HEK293 (cell line): ENCODE data around the gene OPA3.

ENCODE experiments used
- BCL11A ChIP-seq: fragments of 450-650 bp; formaldehyde crosslinking; IDR thresholded peaks from 2 replicates; pipeline ENCODE4 v1.5.1; 2016; ENCODE audit warnings: low read depth, missing biosample characterization, missing genetic modification characterization
- CTCF ChIP-seq: fragments of 450-650 bp; formaldehyde crosslinking; IDR thresholded peaks from 2 replicates; pipeline ENCODE4 v1.5.1; 2016; ENCODE audit warnings: missing biosample characterization, missing genetic modification characterization
- GLI2 ChIP-seq: fragments of 450-650 bp; formaldehyde crosslinking; IDR thresholded peaks from 2 replicates; pipeline ENCODE4; 2017; ENCODE audit warnings: missing biosample characterization, missing genetic modification characterization, low read depth, borderline replicate concordance
- OSR2 ChIP-seq: fragments of 450-650 bp; formaldehyde crosslinking; IDR thresholded peaks from 2 replicates; pipeline ENCODE4 v1.5.1; 2016; ENCODE audit warnings: missing biosample characterization, missing genetic modification characterization
- PATZ1 ChIP-seq: fragments of 450-650 bp; formaldehyde crosslinking; IDR thresholded peaks from 2 replicates; pipeline ENCODE4 v1.5.1; 2016; ENCODE audit warnings: missing biosample characterization, missing genetic modification characterization
- SALL2 ChIP-seq: fragments of 450-650 bp; formaldehyde crosslinking; IDR thresholded peaks from 2 replicates; pipeline ENCODE4 v1.5.0; 2017; ENCODE audit warnings: missing biosample characterization, mild to moderate bottlenecking, missing genetic modification characterization, borderline replicate concordance
- SCRT1 ChIP-seq: fragments of 450-650 bp; formaldehyde crosslinking; IDR thresholded peaks from 2 replicates; pipeline ENCODE4 v1.5.1; 2016; ENCODE audit warnings: missing biosample characterization, missing genetic modification characterization, borderline replicate concordance
- SCRT2 ChIP-seq: fragments of 450-650 bp; formaldehyde crosslinking; IDR thresholded peaks from 2 replicates; pipeline ENCODE4 v1.5.1; 2016; ENCODE audit warnings: missing biosample characterization, missing genetic modification characterization
- SP2 ChIP-seq: fragments of 450-650 bp; formaldehyde crosslinking; IDR thresholded peaks from 2 replicates; pipeline ENCODE4 v1.5.1; 2016; ENCODE audit warnings: missing biosample characterization, missing genetic modification characterization
- SP7 ChIP-seq: fragments of 450-650 bp; formaldehyde crosslinking; IDR thresholded peaks from 2 replicates; pipeline ENCODE4 v1.5.1; 2016; ENCODE audit warnings: missing biosample characterization, missing genetic modification characterization
- ZBTB7A ChIP-seq: fragments of 450-650 bp; formaldehyde crosslinking; IDR thresholded peaks from 2 replicates; pipeline ENCODE4 v1.5.1; 2016; ENCODE audit warnings: low read depth, missing biosample characterization, missing genetic modification characterization
- ZEB2 ChIP-seq: fragments of 450-650 bp; formaldehyde crosslinking; IDR thresholded peaks from 2 replicates; pipeline ENCODE4 v1.5.1; 2016; ENCODE audit warnings: missing biosample characterization, missing genetic modification characterization
- ZFP41 ChIP-seq: fragments of 450-650 bp; formaldehyde crosslinking; IDR thresholded peaks from 2 replicates; pipeline ENCODE4 v1.5.1; 2016; ENCODE audit warnings: missing biosample characterization, missing genetic modification characterization, borderline replicate concordance
- ZFP69B ChIP-seq: fragments of 450-650 bp; formaldehyde crosslinking; IDR thresholded peaks from 2 replicates; pipeline ENCODE4 v1.5.1; 2016; ENCODE audit warnings: missing biosample characterization, missing genetic modification characterization
- ZNF112 ChIP-seq: fragments of 450-650 bp; formaldehyde crosslinking; IDR thresholded peaks from 2 replicates; pipeline ENCODE4 v1.5.0; 2017; ENCODE audit warnings: missing biosample characterization, missing genetic modification characterization
- ZNF121 ChIP-seq: fragments of 450-650 bp; formaldehyde crosslinking; IDR thresholded peaks from 2 replicates; pipeline ENCODE4 v1.5.1; 2016; ENCODE audit warnings: missing biosample characterization, missing genetic modification characterization
- ZNF202 ChIP-seq: fragments of 450-650 bp; formaldehyde crosslinking; IDR thresholded peaks from 2 replicates; pipeline ENCODE4 v1.5.1; 2016; ENCODE audit warnings: missing biosample characterization, missing genetic modification characterization, borderline replicate concordance
- ZNF223 ChIP-seq: fragments of 450-650 bp; formaldehyde crosslinking; IDR thresholded peaks from 2 replicates; pipeline ENCODE4 v1.5.1; 2016; ENCODE audit warnings: missing biosample characterization, missing genetic modification characterization
- ZNF24 ChIP-seq: fragments of 450-650 bp; formaldehyde crosslinking; IDR thresholded peaks from 2 replicates; pipeline ENCODE4 v1.5.1; 2016; ENCODE audit warnings: missing biosample characterization, missing genetic modification characterization
- ZNF350 ChIP-seq: fragments of 450-650 bp; formaldehyde crosslinking; IDR thresholded peaks from 2 replicates; pipeline ENCODE4 v1.5.0; 2017; ENCODE audit warnings: missing biosample characterization, mild to moderate bottlenecking, missing genetic modification characterization
- ZNF37A ChIP-seq: fragments of 450-650 bp; IDR thresholded peaks from 2 replicates; pipeline ENCODE4 v1.5.1; 2018; ENCODE audit warnings: missing biosample characterization, missing genetic modification characterization
- ZNF398 ChIP-seq: fragments of 450-650 bp; formaldehyde crosslinking; IDR thresholded peaks from 2 replicates; pipeline ENCODE4 v1.5.1; 2017; ENCODE audit warnings: missing biosample characterization, missing genetic modification characterization
- ZNF416 ChIP-seq: fragments of 450-650 bp; formaldehyde crosslinking; IDR thresholded peaks from 2 replicates; pipeline ENCODE4 v1.5.1; 2016; ENCODE audit warnings: missing biosample characterization, missing genetic modification characterization
- ZNF426 ChIP-seq: fragments of 450-650 bp; formaldehyde crosslinking; IDR thresholded peaks from 2 replicates; pipeline ENCODE4 v1.5.1; 2017; ENCODE audit warnings: missing biosample characterization, missing genetic modification characterization, mild to moderate bottlenecking, inconsistent platforms, moderate library complexity
- ZNF513 ChIP-seq: fragments of 450-650 bp; IDR thresholded peaks from 2 replicates; pipeline ENCODE4 v1.5.1; 2018; ENCODE audit warnings: missing biosample characterization, missing genetic modification characterization
- ZNF518A ChIP-seq: fragments of 450-650 bp; formaldehyde crosslinking; conservative IDR thresholded peaks from 2 replicates; pipeline ENCODE4 v1.5.1; 2016; ENCODE audit warnings: low read depth, missing biosample characterization, missing genetic modification characterization
- ZNF585B ChIP-seq: fragments of 450-650 bp; formaldehyde crosslinking; IDR thresholded peaks from 2 replicates; pipeline ENCODE4 v1.5.1; 2016; ENCODE audit warnings: missing biosample characterization, missing genetic modification characterization
- ZNF610 ChIP-seq: fragments of 450-650 bp; formaldehyde crosslinking; IDR thresholded peaks from 2 replicates; pipeline ENCODE4 v1.5.1; 2016; ENCODE audit warnings: missing biosample characterization, missing genetic modification characterization, borderline replicate concordance
- ZNF624 ChIP-seq: fragments of 450-650 bp; formaldehyde crosslinking; IDR thresholded peaks from 2 replicates; pipeline ENCODE4 v1.5.1; 2017; ENCODE audit warnings: missing biosample characterization, missing genetic modification characterization
- ZNF777 ChIP-seq: fragments of 450-650 bp; formaldehyde crosslinking; IDR thresholded peaks from 2 replicates; pipeline ENCODE4 v1.5.1; 2017; ENCODE audit warnings: missing biosample characterization, missing genetic modification characterization, borderline replicate concordance

Gene OPA3

GRCh38 chr19:45542234-45542668, 42.4 kb downstream of the OPA3 start (continued):
- TF ChIP-seq ZNF416 = no peak
- TF ChIP-seq ZNF350 (tag by site-specific recombination) = no peak
- TF ChIP-seq ZFP69B (tag by site-specific recombination) = no peak
- TF ChIP-seq SP7 (tag by site-specific recombination) = peak; percentile 57
- TF ChIP-seq ZNF426 (tag by site-specific recombination) = no peak
- TF ChIP-seq GLI2 (tag by site-specific recombination) = no peak
- no peak for TF ChIP-seq ZNF518A
- TF ChIP-seq ZNF112 (tag by site-specific recombination) = no peak
- no peak for TF ChIP-seq SCRT1
- no peak for TF ChIP-seq ZNF121 (tag by site-specific recombination)
- TF ChIP-seq ZBTB7A (tag by site-specific recombination) = no peak
- TF ChIP-seq OSR2 = peak; percentile 77
- TF ChIP-seq ZFP41 (tag by site-specific recombination) = no peak
- no peak for TF ChIP-seq ZNF624
- no peak for TF ChIP-seq ZNF223 (tag by site-specific recombination)
- no peak for TF ChIP-seq SALL2 (tag by site-specific recombination)
- no peak for TF ChIP-seq ZNF585B
- peak; percentile 52; the same call in 1 of the 2 replicates for TF ChIP-seq BCL11A (tag by site-specific recombination)
- TF ChIP-seq ZEB2 = peak; percentile 30; the same call in 1 of the 2 replicates
- TF ChIP-seq CTCF (tag by site-specific recombination) = no peak
- TF ChIP-seq PATZ1 = 0 out of 2 replicates have a peak, but pooled peaks have one; percentile 20
- TF ChIP-seq SP2 (tag by site-specific recombination) = no peak
- TF ChIP-seq ZNF202 (tag by site-specific recombination) = no peak
- TF ChIP-seq SCRT2 (tag by site-specific recombination) = peak; percentile 26
- TF ChIP-seq ZNF513 (tag by site-specific recombination) = no peak
- no peak for TF ChIP-seq ZNF37A
- no peak for TF ChIP-seq ZNF398 (tag by site-specific recombination)
- peak; percentile 80; the same call in 1 of the 2 replicates for TF ChIP-seq ZNF24 (tag by site-specific recombination)
- no peak for TF ChIP-seq ZNF777 (tag by site-specific recombination)
- no peak for TF ChIP-seq ZNF610
